ENCODE measurements around the gene OCA2. TPM values are rescaled to one million over a fixed set of nuclear protein-coding genes. Genes with fewer than 3 reads are reported as not detected.

Gene OCA2
- total and polyA plus RNA-seq, 2 of the 8 experiments (the other 6 are each of a cell fraction or from before 2014, with no cell fraction given): 0.20 TPM

GRCh38 chr15:27912283-27912682 lies 186.8 kb downstream of the OCA2 start:
- Histone ChIP-seq H3K4ac (replicated peaks; ENCODE audit: insufficient read length, low read depth, low read length) (no peak overlapping the region), H2BK5ac (ENCODE audit: low read depth, low read length) (no peak overlapping the region), H2BK20ac (ENCODE audit: low read length) (no peak overlapping the region), H3K23ac (ENCODE audit: insufficient read length) (no peak overlapping the region), H4K5ac (ENCODE audit: insufficient read length, low read depth, low read length) (no peak overlapping the region), H2BK12ac (ENCODE audit: low read depth, low read length) (no peak overlapping the region), H3K79me1 (ENCODE audit: low read depth, low read length) (no peaks in the 10 kb centered on the region), H3K4me1 (replicated peaks in 1 of 4; ENCODE audit: control insufficient read depth in 3 of 4, insufficient read depth in 4 of 4, low read length in 3 of 4) (no peaks in the 10 kb centered on the region), H2AK5ac (ENCODE audit: low read depth, low read length) (no peak overlapping the region), H4K20me1 (replicated peaks in 1 of 2; ENCODE audit: control insufficient read depth in 1 of 2, insufficient read depth in 2 of 2, low read length in 2 of 2) (no peaks in the 10 kb centered on the region), H4K91ac (replicated peaks; ENCODE audit: insufficient read length, low read length) (no peak overlapping the region), H2AFZ (ENCODE audit: low read length) (no peak overlapping the region), H3K79me2 (ENCODE audit: control insufficient read depth in 1 of 2, insufficient read depth in 2 of 2, low read length in 2 of 2) (no peaks in the 10 kb centered on the region), H3K18ac (ENCODE audit: extremely low read depth, low read length) (no peak overlapping the region), H3K4me3 (ENCODE audit: extremely low read depth in 1 of 4, insufficient read depth in 2 of 4, low read depth in 3 of 4, low read length in 4 of 4) (no peak overlapping the region), H3K56ac (replicated peaks; ENCODE audit: insufficient read length, low read depth, low read length) (no peak overlapping the region), H4K8ac (ENCODE audit: extremely low read depth, insufficient read depth, low read length) (no peak overlapping the region), H3K9ac (replicated peaks in 1 of 4; ENCODE audit: extremely low read depth in 1 of 4, low read depth in 3 of 4, low read length in 3 of 4) (no peak overlapping the region), H3K27ac (ENCODE audit: low read depth, low read length) (no peak overlapping the region), H3K9me3 (ENCODE audit: insufficient read depth in 2 of 2, low read depth in 1 of 2, low read length in 1 of 2) (no peaks in the 10 kb centered on the region), H3K36me3 (ENCODE audit: control insufficient read depth in 2 of 4, insufficient read depth in 4 of 4, low read length in 3 of 4) (no peaks in the 10 kb centered on the region), H3K23me2 (ENCODE audit: low read depth, low read length) (no peaks in the 10 kb centered on the region), H3K4me2 (ENCODE audit: insufficient read depth in 1 of 2, low read depth in 2 of 2, low read length in 2 of 2) (no peak overlapping the region), H2BK15ac (ENCODE audit: low read length) (no peak overlapping the region), H3K14ac (ENCODE audit: insufficient read length) (no peak overlapping the region), H2BK120ac (replicated peaks; ENCODE audit: low read depth, low read length) (no peak overlapping the region), H3K27me3 (replicated peaks in 1 of 4; ENCODE audit: control insufficient read depth in 3 of 4, extremely low read depth in 1 of 4, insufficient read depth in 3 of 4, low read length in 3 of 4) (no peaks in the 10 kb centered on the region)
- no peak for TF ChIP-seq HDAC6 (IDR thresholded peaks at IDR 0.05; ENCODE audit: low read depth, low read length)
- TF ChIP-seq, protein P1, sequence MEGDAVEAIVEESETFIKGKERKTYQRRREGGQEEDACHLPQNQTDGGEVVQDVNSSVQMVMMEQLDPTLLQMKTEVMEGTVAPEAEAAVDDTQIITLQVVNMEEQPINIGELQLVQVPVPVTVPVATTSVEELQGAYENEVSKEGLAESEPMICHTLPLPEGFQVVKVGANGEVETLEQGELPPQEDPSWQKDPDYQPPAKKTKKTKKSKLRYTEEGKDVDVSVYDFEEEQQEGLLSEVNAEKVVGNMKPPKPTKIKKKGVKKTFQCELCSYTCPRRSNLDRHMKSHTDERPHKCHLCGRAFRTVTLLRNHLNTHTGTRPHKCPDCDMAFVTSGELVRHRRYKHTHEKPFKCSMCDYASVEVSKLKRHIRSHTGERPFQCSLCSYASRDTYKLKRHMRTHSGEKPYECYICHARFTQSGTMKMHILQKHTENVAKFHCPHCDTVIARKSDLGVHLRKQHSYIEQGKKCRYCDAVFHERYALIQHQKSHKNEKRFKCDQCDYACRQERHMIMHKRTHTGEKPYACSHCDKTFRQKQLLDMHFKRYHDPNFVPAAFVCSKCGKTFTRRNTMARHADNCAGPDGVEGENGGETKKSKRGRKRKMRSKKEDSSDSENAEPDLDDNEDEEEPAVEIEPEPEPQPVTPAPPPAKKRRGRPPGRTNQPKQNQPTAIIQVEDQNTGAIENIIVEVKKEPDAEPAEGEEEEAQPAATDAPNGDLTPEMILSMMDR (IDR thresholded peaks at IDR 0.05; ENCODE audit: control extremely low read depth in 1 of 3, insufficient read depth in 1 of 3, low read depth in 1 of 3, low read length in 3 of 3): peak in 1 of 3 experiments; percentile 20; a peak in 1 of 4 replicates
- TF ChIP-seq YY1 (IDR thresholded peaks at IDR 0.05; ENCODE audit: low read depth, low read length): no peak
- ChIA-PET CTCF (ENCODE audit: partially characterized antibody) (interaction anchor here (1.1 kb wide), 1 partner anchor 57 kb away, joined by 4 read pairs; no protein-coding TSS in a partner anchor), POLR2A (ENCODE audit: partially characterized antibody) (no interaction called here)
- 92% methylated on average over 3 of the region's 3 CpGs; no CpG with 5 or more reads in 1 of the 2 experiments for WGBS, 2 experiments (ENCODE audit: extremely low coverage in 1 of 2, insufficient coverage in 1 of 2, insufficient read length in 1 of 2, insufficient replicate concordance in 2 of 2, low coverage in 1 of 2, low lambda C conversion rate in 2 of 2, missing lambda C conversion rate in 1 of 2)
- DNase-seq (ENCODE audit: low read depth in 1 of 2, low spot score in 2 of 2) (no peak), FAIRE-seq (no peak)

Data from H1 (cell line).